GM12878 (cell line): Measurements from ENCODE around the gene F11. TPM values are rescaled to one million over a fixed set of nuclear protein-coding genes. Genes with fewer than 3 reads are reported as not detected.

Experiments used
- ATAC-seq: fragments of 200-7000 bp; cut with Tn5 transposase; 3 replicates; pipeline ENCODE4 v1.9.1; 2020; ENCODE audit warnings: mild to moderate bottlenecking, moderate library complexity
- BruUV-seq: library from RNA; stranded (reverse); fragments of 400-500 nt; replicated peaks from 2 replicates; lab custom pipeline; 2021; lab: Mats Ljungman, UMichigan
- CTCF ChIA-PET: fragments of 300-600 bp; sonication (Branson Sonifier 250); formaldehyde crosslinking; extraction: SDS; loops from one replicate; lab custom pipeline; 2021; ENCODE audit warnings: inconsistent platforms; lab: Yijun Ruan, JAX
- POLR2A ChIA-PET: fragments of 350-600 bp; formaldehyde crosslinking; extraction: SDS; loops from one replicate; lab custom pipeline; 2021; ENCODE audit warnings: inconsistent platforms; lab: Charles Lee
- RAD21 ChIA-PET: fragments of 300-600 bp; sonication (Branson Sonifier 250); formaldehyde crosslinking; loops from one replicate; lab custom pipeline; 2023; ENCODE audit warnings: antibody characterized with exemption; ENCODE audit not compliant: unreplicated experiment; lab: Charles Lee
- SMC1A ChIA-PET: fragments of 300-600 bp; sonication (Branson Sonifier 250); formaldehyde crosslinking; loops from one replicate; lab custom pipeline; 2023; ENCODE audit not compliant: unreplicated experiment, uncharacterized antibody; lab: Charles Lee
- DNase-seq: peaks from one replicate; pipeline ENCODE4 v3.0.0-alpha.2; 2011; ENCODE audit warnings: low read depth, low spot score
- FAIRE-seq: peaks from 3 replicates; lab custom pipeline; 2011; peaks lifted over from hg19 to GRCh38; lab: Jason Lieb, UNC
- H2AFZ ChIP-seq: 2 replicates; pipeline ENCODE4 v1.6.0; 2011; ENCODE audit warnings: low read depth, low read length, control low read depth; ENCODE audit not compliant: control insufficient read depth
- H3K27ac ChIP-seq: 2 replicates; pipeline ENCODE4 v1.5.1; 2011; ENCODE audit warnings: control low read depth; ENCODE audit not compliant: control insufficient read depth, insufficient read depth
- H3K27me3 ChIP-seq, 2 experiments: replicated peaks in 1 of 2; 2 replicates each; pipeline versions ENCODE4 v1.6.0 to v1.6.1; 2011; ENCODE audit warnings: low read length in 1 of 2; ENCODE audit not compliant: control insufficient read depth in 2 of 2, insufficient read depth in 2 of 2
- H3K36me3 ChIP-seq, 2 experiments: 2 replicates each; pipeline ENCODE4 v1.5.1; 2011; ENCODE audit warnings: low read length in 1 of 2; ENCODE audit not compliant: control insufficient read depth in 2 of 2, insufficient read depth in 2 of 2
- H3K4me1 ChIP-seq: 2 replicates; pipeline ENCODE4 v1.6.1; 2011; ENCODE audit warnings: mild to moderate bottlenecking, low read length, moderate library complexity, mixed read lengths; ENCODE audit not compliant: control insufficient read depth, insufficient read depth
- H3K4me2 ChIP-seq: 2 replicates; pipeline ENCODE4 v1.6.0; 2011; ENCODE audit warnings: control low read depth; ENCODE audit not compliant: control insufficient read depth, insufficient read depth
- H3K4me3 ChIP-seq: fragments of 200-600 bp; sonication (generic); 2 replicates; pipeline ENCODE4 v1.5.1; 2016
- H3K79me2 ChIP-seq: 2 replicates; pipeline ENCODE4 v1.6.0; 2011; ENCODE audit warnings: low read length; ENCODE audit not compliant: control insufficient read depth, insufficient read depth
- H3K9ac ChIP-seq: 2 replicates; pipeline ENCODE4 v1.8.0; 2011; ENCODE audit warnings: low read length, control low read depth, mixed read lengths; ENCODE audit not compliant: control insufficient read depth, insufficient read depth
- H3K9me3 ChIP-seq: replicated peaks from 3 replicates; pipeline ENCODE4 v1.5.1; 2011; ENCODE audit warnings: mild to moderate bottlenecking, low read length; ENCODE audit not compliant: control insufficient read depth, insufficient read depth
- H4K20me1 ChIP-seq: 2 replicates; pipeline ENCODE4 v1.6.0; 2011; ENCODE audit not compliant: control insufficient read depth, insufficient read depth
- ATF2 ChIP-seq: IDR thresholded peaks from 2 replicates; pipeline ENCODE4 v1.6.1; 2012; ENCODE audit warnings: low read length, inconsistent platforms
- ATF7 ChIP-seq: fragments of 450-650 bp; IDR thresholded peaks from 2 replicates; pipeline ENCODE4 v1.6.1; 2016; ENCODE audit warnings: low read depth, mild to moderate bottlenecking
- BACH1 ChIP-seq: fragments of 450-650 bp; IDR thresholded peaks from 2 replicates; pipeline ENCODE4 v1.6.1; 2017; ENCODE audit warnings: mild to moderate bottlenecking, borderline replicate concordance
- BHLHE40 ChIP-seq, 2 experiments: fragments of 450-650 bp in 1 of 2; IDR thresholded peaks; 2 replicates each; pipeline ENCODE4 v1.6.1; 2011 to 2017; ENCODE audit warnings: low read depth in 2 of 2, borderline replicate concordance in 1 of 2, improper control_type of control experiment in 1 of 2, low read length in 1 of 2, mild to moderate bottlenecking in 1 of 2
- BRCA1 ChIP-seq: IDR thresholded peaks from 2 replicates; pipeline ENCODE4 v1.6.1; 2011; ENCODE audit warnings: low read depth, low read length, improper control_type of control experiment
- CBFB ChIP-seq: IDR thresholded peaks from 2 replicates; pipeline ENCODE4 v1.6.1; 2016; ENCODE audit warnings: antibody characterized with exemption, low read depth
- DPF2 ChIP-seq: fragments of 450-650 bp; IDR thresholded peaks from 2 replicates; pipeline ENCODE4 v1.6.1; 2017; ENCODE audit warnings: mild to moderate bottlenecking
- GATAD2B ChIP-seq: fragments of 450-650 bp; conservative IDR thresholded peaks from 2 replicates; pipeline ENCODE4 v1.6.1; 2017; ENCODE audit warnings: low read depth, mild to moderate bottlenecking, moderate library complexity
- JUNB ChIP-seq: IDR thresholded peaks from 2 replicates; pipeline ENCODE4 v1.6.1; 2016; ENCODE audit warnings: antibody characterized with exemption, mild to moderate bottlenecking
- KDM1A ChIP-seq: fragments of 200-600 bp; sonication (generic); IDR thresholded peaks from 2 replicates; pipeline ENCODE4 v1.6.1; 2016; ENCODE audit warnings: borderline replicate concordance
- LARP7 ChIP-seq: fragments of 450-650 bp; IDR thresholded peaks from 2 replicates; pipeline ENCODE4 v1.6.1; 2017; ENCODE audit warnings: mild to moderate bottlenecking
- MLLT1 ChIP-seq: fragments of 450-650 bp; IDR thresholded peaks from 2 replicates; pipeline ENCODE4 v1.6.1; 2016; ENCODE audit warnings: mild to moderate bottlenecking
- MTA2 ChIP-seq: fragments of 450-650 bp; IDR thresholded peaks from 2 replicates; pipeline ENCODE4 v1.6.1; 2016; ENCODE audit warnings: low read depth, mild to moderate bottlenecking, moderate library complexity
- PKNOX1 ChIP-seq: fragments of 450-650 bp; IDR thresholded peaks from 2 replicates; pipeline ENCODE4 v1.6.1; 2016; ENCODE audit warnings: mild to moderate bottlenecking
- PML ChIP-seq: IDR thresholded peaks from 2 replicates; pipeline ENCODE4 v1.6.1; 2012; ENCODE audit warnings: low read length, inconsistent platforms
- POLR2AphosphoS5 ChIP-seq: IDR thresholded peaks from 2 replicates; pipeline ENCODE4 v1.6.1; 2011; ENCODE audit warnings: mild to moderate bottlenecking, low read length, inconsistent platforms
- PRDM15 ChIP-seq: fragments of 450-650 bp; formaldehyde crosslinking; IDR thresholded peaks from 2 replicates; pipeline ENCODE4 v1.4.0; 2020; ENCODE audit warnings: mild to moderate bottlenecking, moderate library complexity
- ZZZ3 ChIP-seq: IDR thresholded peaks from 2 replicates; pipeline ENCODE4 v1.6.1; 2011; ENCODE audit warnings: low read depth; ENCODE audit not compliant: control insufficient read depth, insufficient read length
- WGBS: methylation state at CpG from one replicate; pipeline ENCODE4 v1.1.6; 2016; ENCODE audit warnings: low lambda C conversion rate; ENCODE audit not compliant: insufficient replicate concordance, insufficient coverage; ENCODE audit errors: missing lambda C conversion rate; 5-methylcytosine and 5-hydroxymethylcytosine counted together
- in situ Hi-C: fragments of 300-500 bp; cut with MboI; formaldehyde crosslinking; loops from 9 replicates; pipeline ENCODE4 v1.14.3; 2018; ENCODE audit warnings: mixed read lengths
- intact Hi-C: fragments of 100-400 bp; cut with micrococcal nuclease; formaldehyde crosslinking; loops from one replicate; pipeline ENCODE4 v1.14.2; 2022; ENCODE audit not compliant: unreplicated experiment
- polyA plus RNA-seq, 11 experiments: library from polyadenylated mRNA; depleted of rRNA in 4 of 11; unstranded in 6 of 11; stranded (reverse) in 5 of 11; fragments of >200 nt; fragmentation: Nextera tagmentation in 4 of 11; fragmentation: Illumina TruSeq in 1 of 11; extraction: Ambion mirVana in 4 of 11; extraction: Trizol in 1 of 11; gene quantifications; 1 replicate in 1 of 11; 2 replicates in 10 of 11; pipeline versions ENCODE4 v1.2.1 to v1.2.3, GENCODE V29; 2011 to 2016; ENCODE audit warnings: inconsistent platforms in 2 of 11, missing spikeins in 2 of 11, low read depth in 1 of 11
- total RNA-seq, 4 experiments: library from RNA; depleted of rRNA in 3 of 4; stranded (reverse); fragments of >200 nt in 3 of 4; fragmentation: Illumina TruSeq in 1 of 4; extraction: Trizol in 1 of 4; gene quantifications; 2 replicates each; pipeline versions ENCODE4 v1.2.1 to v1.2.3, GENCODE V29; 2013 to 2021

The F11 gene
- total and polyA plus RNA-seq, 10 of the 15 experiments (the other 5 are each of a cell fraction or from before 2014, with no cell fraction given) = not detected

- TF ChIP-seq PRDM15 (CRISPR knock-in tag) (no peak), CBFB (no peak), ATF2 (no peak)
- TF ChIP-seq, all 136 proteins: peak for 0
These were observed 41.9 kb downstream of the F11 start (continued) for GRCh38 chr4:186307916-186308315.

GRCh38 chr4:186318481-186318880 lies 52.5 kb downstream of the F11 start:
- no peak overlapping the region for H3K27ac ChIP-seq
- in situ Hi-C loops = no loop called here
- POLR2A ChIA-PET = no interaction called here
- TF ChIP-seq DPF2 = no peak
- no peak for TF ChIP-seq BACH1
- no peak for TF ChIP-seq LARP7
- TF ChIP-seq BRCA1 = no peak
- no peak for TF ChIP-seq BHLHE40 (IDR thresholded peaks at IDR 0.05; ENCODE audit: borderline replicate concordance in 1 of 2, low read depth in 2 of 2, low read length in 1 of 2)
- no peak for TF ChIP-seq PKNOX1
- TF ChIP-seq ATF7 = no peak
- no peak for TF ChIP-seq GATAD2B
- TF ChIP-seq PML = no peak
- no peak for TF ChIP-seq MTA2
- no peak for TF ChIP-seq MLLT1
- TF ChIP-seq JUNB = no peak
- TF ChIP-seq KDM1A = no peak
- TF ChIP-seq POLR2AphosphoS5 = no peak
- no peak for TF ChIP-seq ZZZ3

More at GRCh38 chr4:186318481-186318880, 52.5 kb downstream of the F11 start:
- ATAC-seq (no peak), FAIRE-seq (no peak), DNase-seq (no peak)
- H3K4me1 ChIP-seq = no peaks in the 10 kb centered on the region
- H3K9ac ChIP-seq = no peak overlapping the region
- H3K27me3 ChIP-seq = no peaks in the 10 kb centered on the region
- H3K79me2 ChIP-seq = no peaks in the 10 kb centered on the region
- ChIA-PET SMC1A (interaction anchor here (1.2 kb wide), 1 partner anchor 12 kb away, joined by 3 read pairs; no protein-coding TSS in a partner anchor), CTCF (no interaction called here), RAD21 (no interaction called here)
- intact Hi-C loops = no loop called here
- no peaks in the 10 kb centered on the region for H4K20me1 ChIP-seq
- no peaks in the 10 kb centered on the region for H3K9me3 ChIP-seq
- H3K36me3 ChIP-seq = no peaks in the 10 kb centered on the region
- no peak overlapping the region for H3K4me2 ChIP-seq
- no peak overlapping the region for H2AFZ ChIP-seq
- BruUV-seq = no TSS peak
- 4% methylated on average over 6 of the region's 6 CpGs for WGBS
- no peak overlapping the region for H3K4me3 ChIP-seq
